Smooth muscle cell of the pulmonary artery (primary cell): ENCODE measurements around the gene DHTKD1. TPM values are rescaled to one million over a fixed set of nuclear protein-coding genes. Genes with fewer than 3 reads are reported as not detected.

ENCODE experiments used
- total RNA-seq: library from RNA; depleted of rRNA; stranded (reverse); fragments of >200 nt; gene quantifications from 2 replicates; pipeline ENCODE4 v1.2.3, GENCODE V29; 2014

Gene DHTKD1, protein sequence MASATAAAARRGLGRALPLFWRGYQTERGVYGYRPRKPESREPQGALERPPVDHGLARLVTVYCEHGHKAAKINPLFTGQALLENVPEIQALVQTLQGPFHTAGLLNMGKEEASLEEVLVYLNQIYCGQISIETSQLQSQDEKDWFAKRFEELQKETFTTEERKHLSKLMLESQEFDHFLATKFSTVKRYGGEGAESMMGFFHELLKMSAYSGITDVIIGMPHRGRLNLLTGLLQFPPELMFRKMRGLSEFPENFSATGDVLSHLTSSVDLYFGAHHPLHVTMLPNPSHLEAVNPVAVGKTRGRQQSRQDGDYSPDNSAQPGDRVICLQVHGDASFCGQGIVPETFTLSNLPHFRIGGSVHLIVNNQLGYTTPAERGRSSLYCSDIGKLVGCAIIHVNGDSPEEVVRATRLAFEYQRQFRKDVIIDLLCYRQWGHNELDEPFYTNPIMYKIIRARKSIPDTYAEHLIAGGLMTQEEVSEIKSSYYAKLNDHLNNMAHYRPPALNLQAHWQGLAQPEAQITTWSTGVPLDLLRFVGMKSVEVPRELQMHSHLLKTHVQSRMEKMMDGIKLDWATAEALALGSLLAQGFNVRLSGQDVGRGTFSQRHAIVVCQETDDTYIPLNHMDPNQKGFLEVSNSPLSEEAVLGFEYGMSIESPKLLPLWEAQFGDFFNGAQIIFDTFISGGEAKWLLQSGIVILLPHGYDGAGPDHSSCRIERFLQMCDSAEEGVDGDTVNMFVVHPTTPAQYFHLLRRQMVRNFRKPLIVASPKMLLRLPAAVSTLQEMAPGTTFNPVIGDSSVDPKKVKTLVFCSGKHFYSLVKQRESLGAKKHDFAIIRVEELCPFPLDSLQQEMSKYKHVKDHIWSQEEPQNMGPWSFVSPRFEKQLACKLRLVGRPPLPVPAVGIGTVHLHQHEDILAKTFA
- 12.6 and 12.9 TPM in 2 replicates for total RNA-seq

DNA sequence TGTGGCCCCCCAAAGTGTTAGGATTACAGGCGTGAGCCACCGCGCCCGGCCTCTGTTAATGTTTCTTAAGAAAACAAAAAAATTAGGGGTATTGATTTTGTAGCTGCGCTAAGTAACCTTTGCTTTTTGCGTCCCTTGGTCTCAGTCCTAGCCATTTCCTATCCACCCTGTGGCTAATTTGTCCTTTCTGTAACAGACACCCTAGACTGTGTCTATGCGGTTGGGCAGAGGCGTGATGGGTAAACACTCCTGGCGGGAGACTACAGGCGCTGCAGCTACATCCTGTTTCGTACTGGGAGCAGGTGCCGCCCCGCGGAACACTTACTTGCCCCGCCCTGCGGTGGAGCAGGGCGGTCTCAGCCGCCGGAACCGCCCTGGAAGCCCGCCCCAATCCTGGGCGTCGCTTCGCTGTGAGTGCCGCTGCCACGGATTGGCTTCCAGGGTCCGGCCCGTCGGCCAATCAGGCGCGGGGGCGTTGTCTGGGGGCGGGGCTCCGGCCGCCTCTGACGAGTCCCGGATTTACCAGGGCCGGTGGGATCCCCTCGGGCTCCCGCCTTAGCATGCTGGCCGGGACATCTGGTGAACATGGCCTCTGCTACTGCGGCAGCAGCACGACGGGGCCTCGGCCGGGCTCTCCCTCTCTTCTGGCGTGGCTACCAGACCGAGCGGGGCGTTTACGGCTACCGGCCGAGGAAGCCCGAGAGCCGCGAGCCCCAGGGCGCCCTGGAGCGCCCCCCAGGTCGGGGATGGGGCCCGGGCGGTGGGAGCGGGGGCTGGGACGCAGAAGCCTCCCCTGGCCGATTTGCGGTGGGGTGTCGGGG, at the start of gene DHTKD1:
TSS of gene DHTKD1 (plus strand) at position 506 of the 821 bp plus-strand sequence. CDS start at position 586, 80 bp downstream.

DNA sequence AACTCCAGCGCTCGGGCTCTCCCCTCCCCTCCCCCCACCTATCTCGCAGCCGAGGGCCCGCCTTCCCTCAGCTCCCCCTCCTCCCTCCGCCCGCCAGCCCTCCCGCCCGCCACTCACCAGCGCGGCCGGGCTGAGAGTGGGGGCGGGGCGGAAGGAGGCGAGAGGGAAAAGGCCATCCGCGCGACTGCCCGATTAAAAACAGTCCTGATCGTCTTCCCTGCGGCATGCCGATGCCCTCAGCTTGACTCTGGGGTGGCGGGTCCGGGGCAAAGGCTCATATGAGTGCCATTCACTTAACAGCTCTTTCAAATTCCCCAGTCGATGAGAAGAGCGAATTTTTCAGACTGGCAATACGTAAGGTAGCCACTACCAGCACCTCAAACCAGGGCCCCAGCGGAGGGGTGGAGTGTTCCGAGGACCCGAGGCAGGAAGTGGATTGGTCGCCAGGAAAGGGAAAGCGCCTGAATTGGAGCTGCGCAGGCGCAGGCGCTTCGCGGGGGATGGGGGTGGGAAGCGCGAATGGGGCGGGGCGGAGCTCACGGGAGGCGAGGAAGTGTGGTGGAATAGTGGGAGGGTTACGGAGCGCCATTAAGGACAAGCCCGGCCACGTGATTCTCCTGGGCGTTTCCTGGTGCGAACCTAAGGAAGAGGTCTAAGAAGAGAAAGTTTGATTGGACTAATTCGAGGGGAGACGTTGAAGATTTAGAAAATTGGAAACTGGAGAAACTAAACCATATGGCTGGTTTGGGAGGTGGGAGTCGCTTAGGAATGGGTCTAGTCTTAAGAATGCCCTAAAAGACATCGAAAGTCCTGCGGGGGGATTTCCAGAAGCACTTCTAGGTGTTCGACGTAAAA, 25.7 kb upstream of the DHTKD1 start, which contains the start of gene UPF2:
TSS of gene UPF2 (minus strand) at position 13 of the 855 bp plus-strand sequence. CDS start 7,386 bp downstream, outside the sequence.

DNA sequence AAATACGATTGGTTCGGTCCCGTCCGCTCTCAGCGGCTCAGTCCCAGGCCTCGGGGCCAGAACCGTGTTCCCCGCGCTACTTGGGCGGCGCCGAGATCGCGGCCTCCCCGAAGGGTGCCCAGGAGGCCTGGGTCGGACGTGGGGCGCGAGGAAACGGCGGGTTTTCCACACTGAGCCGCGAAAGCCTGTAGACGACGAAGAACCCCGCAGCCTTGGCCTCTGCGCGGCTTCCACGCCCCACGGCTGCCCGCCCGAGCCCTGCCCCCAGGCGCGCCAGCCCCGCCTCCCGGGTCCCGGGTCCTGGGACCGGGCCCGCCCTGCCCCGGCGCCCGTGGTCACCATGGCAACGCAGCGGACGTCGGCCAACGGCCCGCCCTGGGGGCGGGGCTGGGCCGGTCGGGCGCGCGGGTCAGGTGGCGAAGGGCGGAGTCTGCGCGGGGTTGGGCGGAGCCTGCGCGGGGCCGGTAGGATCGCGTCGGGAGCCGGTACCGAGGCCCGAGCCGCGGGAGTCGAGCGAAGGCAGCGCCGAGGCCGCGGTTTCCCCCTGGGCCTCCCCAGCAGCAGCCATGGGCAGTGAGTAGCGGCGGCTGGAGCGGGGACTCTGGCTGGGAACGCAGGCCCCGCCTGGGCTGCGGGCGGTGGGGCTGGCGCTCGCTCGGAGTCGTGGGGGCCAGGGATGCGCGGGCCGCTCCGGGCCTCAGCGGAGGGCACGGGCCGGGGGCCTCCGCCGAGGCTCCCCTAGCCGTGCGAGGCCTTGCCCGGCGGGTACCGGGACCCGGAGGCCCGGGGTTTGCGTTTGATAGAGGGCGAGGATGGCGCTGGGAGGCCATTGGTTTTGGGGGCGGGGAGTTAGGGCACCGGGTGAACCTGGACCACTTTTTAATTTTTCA, 60.7 kb downstream of the DHTKD1 start, which contains the start of gene SEC61A2:
TSS of gene SEC61A2 (plus strand) at position 456 of the 890 bp plus-strand sequence. CDS start at position 567, 111 bp downstream.

Other genes with a start within 250 kb of the DHTKD1 start
- gene PROSER2, start 245.6 kb upstream of the DHTKD1 start, total RNA-seq: 0.98 and 1.9 TPM in 2 replicates
- gene UPF2, start 26.1 kb upstream of the DHTKD1 start, total RNA-seq: 15.6 and 16.8 TPM in 2 replicates
- gene SEC61A2, start 60.7 kb downstream of the DHTKD1 start, total RNA-seq: 10.6 TPM in 2 replicates
- gene NUDT5, start 126.9 kb downstream of the DHTKD1 start, total RNA-seq: 37.9 and 44.5 TPM in 2 replicates
- 125 TPM in 2 replicates for gene CDC123, start 127.2 kb downstream of the DHTKD1 start, total RNA-seq